Fibroblast of lung (primary cell): ENCODE results near the gene NYAP1. TPM values are rescaled to one million over a fixed set of nuclear protein-coding genes. Genes with fewer than 3 reads are reported as not detected.
"Not testable (repeated sequence)": the region's sequence is repeated elsewhere in the genome, so short reads cannot be mapped to it uniquely, and the experiment has no call there.

Experiments
- DNase-seq, 2 donors: peaks; one replicate each; pipeline versions ENCODE4 v3.0.0 to v3.0.0-alpha.2; 2010; ENCODE audit warnings: low read depth in 2 of 2
- H2AFZ ChIP-seq: 2 replicates; pipeline ENCODE4 v1.5.1; 2012; ENCODE audit warnings: low read length, control low read depth, inconsistent platforms
- H3K27ac ChIP-seq: 2 replicates; pipeline ENCODE4 v1.5.1; 2011; ENCODE audit warnings: low read length, control low read depth; ENCODE audit not compliant: insufficient read depth
- H3K27me3 ChIP-seq: 2 replicates; pipeline ENCODE4 v1.5.1; 2011; ENCODE audit warnings: mild to moderate bottlenecking, low read length; ENCODE audit not compliant: control insufficient read depth, insufficient read depth
- H3K36me3 ChIP-seq: 2 replicates; pipeline ENCODE4 v1.5.1; 2011; ENCODE audit warnings: low read length; ENCODE audit not compliant: control insufficient read depth, insufficient read depth
- H3K4me1 ChIP-seq: 2 replicates; pipeline ENCODE4 v1.5.1; 2011; ENCODE audit warnings: low read length; ENCODE audit not compliant: control insufficient read depth, insufficient read depth; ENCODE audit errors: extremely low read depth
- H3K4me2 ChIP-seq: 2 replicates; pipeline ENCODE4 v1.5.1; 2011; ENCODE audit warnings: low read length, control low read depth; ENCODE audit not compliant: insufficient read depth; ENCODE audit errors: extremely low read depth
- H3K4me3 ChIP-seq, 4 experiments: fragments of 200-600 bp in 1 of 4; sonication (generic) in 1 of 4; replicated peaks in 1 of 4; 2 replicates each; pipeline ENCODE4 v1.5.1; 2011 to 2016; ENCODE audit warnings: low read length in 4 of 4, low read depth in 3 of 4, mild to moderate bottlenecking in 3 of 4, control low read depth in 2 of 4, inconsistent platforms in 1 of 4, mixed read lengths in 1 of 4; ENCODE audit not compliant: insufficient read depth in 1 of 4; ENCODE audit errors: control extremely low read depth in 1 of 4
- H3K79me2 ChIP-seq: 2 replicates; pipeline ENCODE4 v1.5.1; 2012; ENCODE audit warnings: mild to moderate bottlenecking, low read length, inconsistent platforms; ENCODE audit not compliant: control insufficient read depth, insufficient read depth
- H3K9ac ChIP-seq: 2 replicates; pipeline ENCODE4 v1.5.1; 2011; ENCODE audit warnings: mild to moderate bottlenecking, low read length, control low read depth; ENCODE audit not compliant: insufficient read depth
- H3K9me3 ChIP-seq: 2 replicates; pipeline ENCODE4 v1.5.1; 2012; ENCODE audit warnings: low read depth, low read length; ENCODE audit not compliant: control insufficient read depth, insufficient read depth
- H4K20me1 ChIP-seq: 2 replicates; pipeline ENCODE4 v1.5.1; 2011; ENCODE audit warnings: low read length; ENCODE audit not compliant: control insufficient read depth, insufficient read depth; ENCODE audit errors: extremely low read depth
- CTCF ChIP-seq, 2 donors: IDR thresholded peaks in 1 of 2; conservative IDR thresholded peaks in 1 of 2; 1 replicate in 1 of 2; 2 replicates in 1 of 2; pipeline ENCODE4 v1.5.1; 2011 to 2012; ENCODE audit warnings: low read length in 2 of 2, control low read depth in 1 of 2, inconsistent platforms in 1 of 2, low read depth in 1 of 2, mild to moderate bottlenecking in 1 of 2
- EZH2 ChIP-seq: IDR thresholded peaks from 2 replicates; pipeline ENCODE4 v1.5.1; 2012; ENCODE audit warnings: low read length, control low read depth, mild to moderate bottlenecking; ENCODE audit errors: missing control alignments
- polyA plus RNA-seq, 2 donors: library from polyadenylated mRNA; depleted of rRNA in 1 of 2; stranded (reverse) in 1 of 2; unstranded in 1 of 2; fragments of >200 nt; gene quantifications; 2 replicates each; pipeline ENCODE4 v1.2.1, GENCODE V29; 2011 to 2012; ENCODE audit warnings: missing spikeins in 1 of 2
- total RNA-seq: library from RNA; depleted of rRNA; stranded (reverse); fragments of >200 nt; gene quantifications from 2 replicates; pipeline ENCODE4 v1.2.1, GENCODE V29; 2014

Gene NYAP1
- total and polyA plus RNA-seq, 2 donors (not counting 1 experiment from before 2014, with no cell fraction given), result 0.18 to 0.33 TPM

- Histone ChIP-seq H3K79me2 (no peaks in the 10 kb centered on the region), H4K20me1 (no peaks in the 10 kb centered on the region), H3K27me3 (no peaks in the 10 kb centered on the region), H3K9me3 (no peaks in the 10 kb centered on the region), H3K4me3 (no peak overlapping the region), H3K4me2 (peak overlapping the region; percentile 59), H3K36me3 (no peaks in the 10 kb centered on the region), H2AFZ (peak overlapping the region; percentile 54), H3K4me1 (peaks cover 21% of the 10 kb centered on the region), H3K27ac (peak overlapping the region; percentile 70), H3K9ac (no peak overlapping the region)
- TF ChIP-seq EZH2 (no peak), CTCF (conservative IDR thresholded peaks at IDR 0.05 in 1 of 2, IDR thresholded peaks at IDR 0.05 in 1 of 2; ENCODE audit: low read depth in 1 of 2, low read length in 2 of 2) (no peak)
- DNase-seq, result peak; percentile 30 to 76
These were observed 39.1 kb upstream of the NYAP1 start for GRCh38 chr7:100444311-100445278.

GRCh38 chr7:100446040-100446439 lies 37.7 kb upstream of the NYAP1 start:
- Histone ChIP-seq H3K79me2 (no peaks in the 10 kb centered on the region), H3K36me3 (no peaks in the 10 kb centered on the region), H3K4me3 (no peak overlapping the region), H4K20me1 (no peaks in the 10 kb centered on the region), H2AFZ (peak overlapping the region; percentile 34), H3K9ac (no peak overlapping the region), H3K4me2 (no peak overlapping the region), H3K9me3 (no peaks in the 10 kb centered on the region), H3K27me3 (no peaks in the 10 kb centered on the region), H3K27ac (peak overlapping the region; percentile 67), H3K4me1 (peaks cover 19% of the 10 kb centered on the region)
- peak; percentile 24 to 57 for DNase-seq
- TF ChIP-seq EZH2, result no peak
- no peak for TF ChIP-seq CTCF (conservative IDR thresholded peaks at IDR 0.05 in 1 of 2, IDR thresholded peaks at IDR 0.05 in 1 of 2; ENCODE audit: low read depth in 1 of 2, low read length in 2 of 2)

- H3K4me3 ChIP-seq, H4K20me1 ChIP-seq, DNase-seq, H3K4me2 ChIP-seq, H3K9ac ChIP-seq, H2AFZ ChIP-seq, H3K36me3 ChIP-seq, H3K9me3 ChIP-seq, H3K79me2 ChIP-seq, H3K27ac ChIP-seq, H3K27me3 ChIP-seq: not testable (repeated sequence)
- peaks cover 19% of the 10 kb centered on the region for H3K4me1 ChIP-seq
These were observed 36.4 kb upstream of the NYAP1 start for GRCh38 chr7:100447363-100447762.
